ENCODE data around the gene HAUS3.
"Not testable (repeated sequence)": the region's sequence is repeated elsewhere in the genome, so short reads cannot be mapped to it uniquely, and the experiment has no call there.

HAUS3 gene

GRCh38 chr4:2275044-2275397 lies 33.1 kb upstream of the HAUS3 start:
- not testable (repeated sequence) for DNase-seq

DNA sequence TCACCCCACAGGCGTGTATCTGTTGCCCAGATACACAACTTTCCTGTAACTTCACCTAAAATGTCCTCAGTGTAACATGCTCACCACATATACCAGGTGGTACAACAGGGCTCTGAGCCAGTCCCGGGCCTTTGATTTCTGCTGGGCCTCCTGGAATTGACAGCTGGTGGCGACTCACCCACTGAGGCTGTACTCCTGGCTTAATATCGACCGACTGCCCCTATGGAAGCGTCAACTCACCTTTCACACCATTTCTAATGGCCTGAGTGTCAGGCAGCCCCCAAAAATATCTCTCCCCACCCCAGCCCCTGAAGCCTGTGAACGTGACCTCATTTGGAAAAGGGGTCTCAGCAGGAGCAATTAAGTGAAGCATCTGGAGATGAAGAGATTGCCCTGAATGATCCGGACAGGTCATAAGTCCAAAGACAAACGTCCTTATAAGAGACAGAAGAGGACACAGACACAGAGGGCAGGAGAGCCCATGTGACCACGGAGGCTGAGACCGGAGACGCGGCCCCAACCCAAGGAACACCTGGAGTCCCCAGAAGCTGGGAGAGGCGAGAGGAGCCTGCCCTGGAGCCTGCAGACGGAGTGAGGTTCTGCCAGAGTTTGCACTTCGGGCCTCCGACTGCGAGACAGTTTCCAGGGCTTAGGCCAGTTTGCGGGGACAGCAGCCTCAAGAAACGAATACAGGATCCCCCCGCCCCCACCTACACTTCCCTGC lies 32.6 kb upstream of the HAUS3 start:
- no peak for DNase-seq

DNA sequence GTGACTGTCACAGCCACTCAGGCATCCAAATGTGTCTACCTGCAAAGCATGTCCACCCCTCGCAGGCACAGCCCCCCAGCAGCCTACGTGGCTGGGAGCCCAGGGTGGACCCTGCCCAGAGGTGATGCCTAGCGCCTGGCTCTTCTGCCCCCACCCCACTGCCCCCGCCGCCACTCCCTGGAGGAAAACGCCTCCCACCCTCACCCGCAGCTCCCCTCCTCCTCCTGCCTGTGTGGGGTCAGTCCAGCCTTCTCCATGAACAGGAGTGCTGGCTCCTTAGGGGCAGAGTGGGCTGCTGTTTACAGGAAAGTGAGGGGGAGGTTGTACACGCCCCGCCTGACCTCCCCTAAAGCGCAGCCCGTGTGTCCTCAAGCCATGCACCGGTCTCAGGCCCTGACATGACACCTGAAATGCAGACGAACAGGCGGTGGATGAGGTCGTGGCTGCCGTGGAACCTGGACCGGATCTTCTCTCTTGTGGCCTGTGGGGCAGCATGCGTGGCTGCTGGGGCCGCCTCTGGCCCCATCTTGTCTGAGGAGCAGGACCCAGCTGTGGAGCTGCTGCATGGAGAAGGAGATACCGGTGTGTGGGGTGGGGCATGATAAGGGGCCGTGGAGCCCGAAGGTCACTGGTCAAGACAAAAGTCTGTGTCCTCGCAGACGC lies 31.9 kb upstream of the HAUS3 start:
- DNase-seq: no peak

DNA sequence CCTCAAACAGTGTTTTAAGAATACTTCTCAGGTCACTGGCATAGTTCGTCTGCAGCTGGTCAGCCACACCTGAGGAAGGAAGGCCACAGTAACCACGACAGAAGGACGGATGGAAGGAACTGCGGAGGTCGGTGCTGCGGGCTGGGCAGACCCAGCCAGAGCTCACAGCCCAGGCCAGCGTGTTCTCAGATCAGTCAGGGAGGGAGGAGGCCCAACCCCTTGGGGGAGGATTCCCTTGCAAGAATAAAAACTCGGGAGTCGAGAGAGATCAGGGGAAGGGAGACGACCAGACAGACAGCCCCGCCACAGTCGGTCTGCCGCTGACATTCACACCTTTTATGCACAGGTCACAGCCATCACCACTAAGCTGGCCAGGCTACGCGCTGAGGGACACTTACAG lies 31.3 kb upstream of the HAUS3 start:
- no peak for DNase-seq

- no peak for DNase-seq
These were observed 30.9 kb upstream of the HAUS3 start for GRCh38 chr4:2272828-2273120.

DNA sequence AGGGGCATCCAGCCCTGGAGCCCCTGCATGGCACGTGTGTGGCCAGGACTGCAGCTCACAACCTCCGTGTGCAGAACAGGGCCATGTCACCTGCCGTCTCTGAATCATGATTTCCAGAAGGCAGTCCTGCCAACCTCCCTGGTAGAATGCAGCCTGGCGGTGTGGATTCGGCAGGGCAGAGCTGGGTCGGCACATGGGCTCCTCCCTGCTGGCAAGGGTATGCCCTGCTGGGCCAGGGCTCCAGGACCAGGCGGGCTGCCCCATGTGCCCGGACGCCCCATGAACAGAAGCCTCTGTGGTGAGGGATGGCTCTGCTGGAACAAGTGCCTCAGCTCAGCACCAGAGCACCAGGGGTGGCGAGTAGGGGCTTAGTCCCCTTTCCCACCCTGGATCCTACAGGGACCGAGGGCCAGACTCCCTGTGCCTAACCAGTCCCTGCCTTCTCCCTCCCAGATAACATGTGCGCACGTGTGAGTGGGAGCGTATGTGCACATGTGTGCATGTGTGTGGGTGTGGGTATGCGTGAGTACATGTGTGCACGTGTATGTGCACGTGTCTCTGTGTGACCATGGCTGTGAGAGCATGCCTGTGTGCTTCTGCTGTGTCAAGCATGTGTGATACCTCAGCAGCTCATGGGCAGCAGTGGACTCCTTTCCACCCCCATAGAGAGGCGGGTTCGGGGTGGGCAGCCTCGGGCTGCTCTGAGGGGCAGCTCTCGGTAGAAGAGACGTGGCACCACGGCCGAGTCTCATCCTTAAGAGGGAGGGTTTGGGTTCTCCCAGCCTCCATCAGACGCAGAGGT lies 30.3 kb upstream of the HAUS3 start:
- DNase-seq: no peak

GRCh38 chr4:2271279-2272025 lies 29.5 kb upstream of the HAUS3 start:
- no peak for DNase-seq

DNA sequence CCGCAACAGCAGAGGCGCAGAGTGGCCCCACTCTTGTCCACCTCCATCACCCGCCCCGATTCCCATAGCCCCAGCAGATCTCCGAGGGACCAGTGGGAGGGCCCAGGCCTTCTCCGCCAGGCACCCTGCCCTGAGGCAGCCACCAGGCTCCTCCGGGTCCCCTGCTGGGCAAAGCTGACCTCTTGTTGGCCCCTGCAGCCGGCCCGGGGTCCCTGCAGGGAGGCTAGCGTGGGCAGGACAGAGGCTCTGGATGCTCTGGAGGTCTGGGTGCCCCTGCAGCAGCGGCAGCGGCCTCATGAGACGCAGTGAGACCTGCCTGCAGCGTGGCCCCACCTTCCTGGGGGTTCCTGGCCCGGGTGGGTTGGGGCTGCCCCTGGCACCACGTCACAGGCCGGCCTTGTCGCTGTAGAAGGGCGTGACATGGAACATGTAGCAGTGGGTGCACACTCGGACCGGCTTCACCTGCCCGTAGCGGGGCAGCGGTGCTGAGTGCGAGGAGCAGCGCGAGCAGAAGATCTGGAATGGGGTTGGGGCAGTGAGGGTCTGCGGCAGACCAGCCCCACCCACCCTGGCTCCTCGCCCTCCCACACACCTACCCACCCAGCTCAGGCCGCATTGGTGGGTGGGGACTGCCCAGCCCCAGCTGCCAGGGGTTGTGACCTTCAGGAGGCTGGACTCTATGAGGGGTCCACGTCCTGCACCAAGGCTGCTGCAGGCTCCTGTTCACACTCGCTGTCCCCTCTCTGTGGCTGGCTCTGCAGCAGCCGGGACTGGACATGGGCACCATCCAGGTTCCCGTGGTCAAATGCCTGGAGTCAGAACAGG lies 28.6 kb upstream of the HAUS3 start:
- no peak for DNase-seq

GRCh38 chr4:2269618-2270163 lies 27.8 kb upstream of the HAUS3 start:
- no peak for DNase-seq

- no peak for DNase-seq
These were observed 27.2 kb upstream of the HAUS3 start for GRCh38 chr4:2269206-2269531.

GRCh38 chr4:2268357-2269205 lies 26.7 kb upstream of the HAUS3 start:
- DNase-seq: no peak

- DNase-seq: no peak
These were observed 25.9 kb upstream of the HAUS3 start for GRCh38 chr4:2267841-2268240.

GRCh38 chr4:2267320-2267811 lies 25.4 kb upstream of the HAUS3 start:
- DNase-seq: no peak

GRCh38 chr4:2266821-2267220 lies 24.9 kb upstream of the HAUS3 start:
- no peak for DNase-seq

DNA sequence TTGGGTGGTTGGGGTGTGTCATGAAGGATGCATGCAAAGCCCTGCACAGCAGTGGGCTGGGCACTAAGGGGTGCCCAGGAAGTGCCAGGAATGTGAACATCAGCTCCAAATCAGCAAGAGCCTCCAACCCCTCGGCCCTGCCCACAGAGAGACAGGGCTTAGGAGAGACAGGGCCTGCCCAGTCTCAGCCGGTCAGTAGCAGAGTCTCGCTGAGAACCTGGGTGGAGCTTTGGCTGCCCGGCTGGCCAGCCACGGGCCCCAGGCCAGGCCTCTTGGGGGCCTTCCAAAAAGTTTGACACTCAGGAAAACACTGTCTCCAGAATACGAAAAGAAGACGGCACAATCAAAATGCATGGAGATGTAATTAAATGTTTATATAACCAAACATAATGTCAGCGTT lies 24.3 kb upstream of the HAUS3 start:
- no peak for DNase-seq

DNA sequence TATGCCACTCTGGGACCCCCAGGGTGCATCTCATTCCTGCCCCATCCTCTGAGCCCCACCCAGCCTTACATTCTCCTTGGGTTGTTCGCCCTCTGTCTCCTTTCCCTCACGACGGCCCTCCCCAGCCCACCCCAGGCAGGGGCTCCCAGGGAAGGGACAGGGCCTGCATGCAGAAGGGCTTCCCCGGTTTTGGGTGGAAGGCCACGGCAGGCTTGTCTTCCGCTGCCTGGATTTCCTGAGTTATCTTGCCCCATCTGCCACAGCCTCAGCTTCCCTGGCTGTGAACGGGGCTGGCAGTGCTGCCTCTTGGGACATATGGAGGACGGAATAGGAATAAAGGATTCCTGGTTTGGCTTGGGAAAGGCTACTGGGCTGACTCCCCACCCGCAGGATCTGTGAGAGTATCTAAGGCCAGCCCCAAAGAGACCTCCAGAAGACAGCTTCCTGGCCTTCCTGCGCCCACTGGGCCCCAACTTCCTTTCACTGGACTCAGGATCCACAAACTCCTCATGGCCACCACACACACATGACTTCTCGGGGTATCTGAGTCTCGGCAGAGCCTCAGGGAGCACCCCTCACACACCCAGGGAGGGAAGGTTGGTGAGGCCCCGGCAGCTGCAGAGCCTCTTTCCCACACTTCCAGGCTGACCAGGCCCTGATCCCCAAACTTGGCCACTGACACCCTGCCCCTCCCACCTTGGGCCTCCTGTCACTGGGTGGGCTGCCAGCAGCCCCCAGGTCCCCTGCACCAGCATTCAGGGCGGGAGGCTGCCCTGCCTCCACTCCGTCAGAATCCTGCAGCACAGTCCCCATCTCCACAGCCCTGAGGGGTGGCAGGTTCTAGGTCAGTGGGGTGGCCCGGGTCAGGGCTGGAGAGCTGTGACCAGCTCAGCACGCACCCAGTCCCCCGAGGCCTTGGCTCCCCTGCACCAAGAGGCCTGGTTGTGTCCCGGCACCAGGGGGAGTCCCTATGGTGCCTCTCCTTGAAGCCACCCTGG lies 23.5 kb upstream of the HAUS3 start:
- DNase-seq: no peak

GRCh38 chr4:2264481-2265041 lies 22.6 kb upstream of the HAUS3 start:
- DNase-seq: no peak

GRCh38 chr4:2263926-2264321 lies 22.0 kb upstream of the HAUS3 start:
- DNase-seq: no peak

DNA sequence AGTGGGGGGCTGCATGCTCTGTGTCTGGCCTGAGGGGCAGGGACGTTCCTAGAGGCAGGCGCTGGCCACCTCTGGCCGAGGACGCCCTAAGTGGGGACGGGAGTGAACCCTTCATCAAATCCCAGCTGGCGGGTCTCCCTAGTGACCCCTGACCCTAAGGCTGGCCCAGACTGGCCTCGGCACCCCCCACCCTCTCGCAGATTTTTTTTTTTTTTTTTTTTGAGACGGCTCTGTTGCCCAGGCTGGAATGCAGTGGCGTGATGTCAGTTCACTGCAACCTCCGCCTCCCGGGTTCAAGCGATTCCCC lies 21.0 kb upstream of the HAUS3 start:
- DNase-seq: no peak
